Liver (tissue), 9 donors: ENCODE results near the gene SAPCD2. TPM values are rescaled to one million over a fixed set of nuclear protein-coding genes. Genes with fewer than 3 reads are reported as not detected.
A peak's percentile ranks its signal among the peaks of the same experiment; 100 is the strongest.

Experiments used
- DNase-seq: peaks from one replicate; pipeline ENCODE4 v3.0.0-alpha.2; 2017; ENCODE audit warnings: low spot score
- H3K27ac ChIP-seq, 2 donors: one replicate each; pipeline ENCODE4 v1.7.0; 2013; ENCODE audit warnings: inconsistent platforms in 2 of 2, low read length in 2 of 2, control low read depth in 1 of 2, low read depth in 1 of 2, mild to moderate bottlenecking in 1 of 2
- H3K27me3 ChIP-seq, 4 donors: one replicate each; pipeline versions ENCODE4 v1.6.1 to v1.7.0; 2013; ENCODE audit warnings: low read length in 3 of 4, inconsistent platforms in 1 of 4, mild to moderate bottlenecking in 1 of 4, moderate library complexity in 1 of 4; ENCODE audit not compliant: control insufficient read depth in 4 of 4, insufficient read depth in 4 of 4
- H3K36me3 ChIP-seq, 4 donors: one replicate each; pipeline versions ENCODE4 v1.6.1 to v1.7.0; 2013; ENCODE audit warnings: low read length in 3 of 4, mild to moderate bottlenecking in 3 of 4, low read depth in 1 of 4, moderate library complexity in 1 of 4; ENCODE audit not compliant: control insufficient read depth in 4 of 4, insufficient read depth in 3 of 4
- H3K4me1 ChIP-seq, 4 donors: one replicate each; pipeline versions ENCODE4 v1.6.1 to v1.7.0; 2013; ENCODE audit warnings: low read length in 3 of 4, mild to moderate bottlenecking in 3 of 4, moderate library complexity in 1 of 4; ENCODE audit not compliant: control insufficient read depth in 4 of 4, insufficient read depth in 4 of 4
- H3K4me3 ChIP-seq, 3 donors: one replicate each; pipeline versions ENCODE4 v1.6.1 to v1.7.0; 2013; ENCODE audit warnings: low read length in 3 of 3, control low read depth in 1 of 3, low read depth in 1 of 3, mild to moderate bottlenecking in 1 of 3
- H3K9ac ChIP-seq, 2 donors: one replicate each; pipeline ENCODE4 v1.7.0; 2013; ENCODE audit warnings: low read length in 2 of 2, mild to moderate bottlenecking in 2 of 2, moderate library complexity in 2 of 2, control low read depth in 1 of 2, low read depth in 1 of 2
- H3K9me3 ChIP-seq, 4 donors: one replicate each; pipeline versions ENCODE4 v1.6.1 to v1.7.0; 2013; ENCODE audit warnings: low read length in 3 of 4; ENCODE audit not compliant: control insufficient read depth in 4 of 4
- EGR1 ChIP-seq, 2 donors: IDR thresholded peaks; 2 replicates each; pipeline ENCODE4 v1.6.1; 2016 to 2018; ENCODE audit warnings: antibody characterized with exemption in 2 of 2, low read depth in 2 of 2
- HNF4G ChIP-seq: IDR thresholded peaks from 2 replicates; pipeline ENCODE4 v1.6.1; 2016; ENCODE audit warnings: antibody characterized with exemption
- RAD21 ChIP-seq, 2 donors: IDR thresholded peaks; 2 replicates each; pipeline ENCODE4 v1.6.1; 2016; ENCODE audit warnings: antibody characterized with exemption in 2 of 2, mild to moderate bottlenecking in 2 of 2
- YY1 ChIP-seq: IDR thresholded peaks from 2 replicates; pipeline ENCODE4 v1.6.1; 2016; ENCODE audit warnings: antibody characterized with exemption, mild to moderate bottlenecking
- WGBS: extraction: QIAGEN DNeasy Blood & Tissue Kit; methylation state at CpG from one replicate; pipeline ENCODE4 v1.1.7; 2013; 5-methylcytosine and 5-hydroxymethylcytosine counted together
- polyA plus RNA-seq, 2 donors: library from polyadenylated mRNA; stranded (reverse) in 1 of 2; unstranded in 1 of 2; fragments of 200-250 nt in 1 of 2; fragments of >200 nt in 1 of 2; fragmentation: Nextera tagmentation in 1 of 2; extraction: Ambion mirVana in 1 of 2; gene quantifications; one replicate each; pipeline versions ENCODE4 v1.2.1 to v1.2.3, GENCODE V29; 2013 to 2015
- total RNA-seq, 2 donors: library from RNA; depleted of rRNA; stranded (reverse); fragments of >200 nt; gene quantifications; one replicate each; pipeline ENCODE4 v1.2.3, GENCODE V29; 2014
- TF ChIP-seq, protein P1 (sequence below): fragments of 150-350 bp; IDR thresholded peaks from 2 replicates; pipeline ENCODE4 v1.5.1; 2017; ENCODE audit warnings: improper control_type of control experiment, low read depth, low read length; ENCODE audit not compliant: missing input control
- TF ChIP-seq, protein P2 (sequence below): IDR thresholded peaks from 2 replicates; pipeline ENCODE4 v1.6.1; 2016; ENCODE audit warnings: antibody characterized with exemption
- donor health status: healthy.
- donor health status: healthy.
- donor health status: healthy.
- donor health status: healthy.
- donor health status: healthy.

SAPCD2 gene
- total and polyA plus RNA-seq, 4 donors, result 0.06 to 1.8 (median 0.23) TPM

DNA sequence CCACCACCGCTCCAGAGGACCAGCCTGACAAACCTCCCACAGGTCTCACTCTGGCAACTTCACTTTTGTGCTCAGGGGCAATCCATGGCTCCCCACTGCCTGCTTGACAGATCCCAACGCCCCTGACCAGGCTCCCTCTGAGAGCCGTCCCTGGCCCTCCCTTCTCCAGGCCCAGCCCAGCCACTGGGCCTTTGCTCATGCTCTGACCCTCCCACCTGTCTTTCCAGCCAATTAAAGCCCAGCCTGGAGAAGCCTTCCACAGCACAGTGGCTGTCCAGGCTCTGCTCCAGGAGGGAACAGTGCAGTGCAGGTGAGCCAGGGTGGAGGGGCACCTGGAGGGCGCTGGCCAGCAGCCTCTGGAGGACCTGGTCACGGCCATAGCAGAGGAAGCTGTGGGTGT is 19.8 kb downstream of the SAPCD2 start:
- Histone ChIP-seq H3K27me3 (peaks cover 0 to 11% (median 8%) of the 10 kb centered on the region in 4 donors), H3K9me3 (no peaks in the 10 kb centered on the region), H3K36me3 (no peaks in the 10 kb centered on the region), H3K27ac (no peak overlapping the region), H3K4me3 (no peak overlapping the region), H3K9ac (no peak overlapping the region), H3K4me1 (peaks cover 13 to 43% (median 20%) of the 10 kb centered on the region in 4 donors)
- no peak for TF ChIP-seq YY1
- WGBS, result 85% methylated on average over 5 of the region's 5 CpGs
- no peak for DNase-seq

DNA sequence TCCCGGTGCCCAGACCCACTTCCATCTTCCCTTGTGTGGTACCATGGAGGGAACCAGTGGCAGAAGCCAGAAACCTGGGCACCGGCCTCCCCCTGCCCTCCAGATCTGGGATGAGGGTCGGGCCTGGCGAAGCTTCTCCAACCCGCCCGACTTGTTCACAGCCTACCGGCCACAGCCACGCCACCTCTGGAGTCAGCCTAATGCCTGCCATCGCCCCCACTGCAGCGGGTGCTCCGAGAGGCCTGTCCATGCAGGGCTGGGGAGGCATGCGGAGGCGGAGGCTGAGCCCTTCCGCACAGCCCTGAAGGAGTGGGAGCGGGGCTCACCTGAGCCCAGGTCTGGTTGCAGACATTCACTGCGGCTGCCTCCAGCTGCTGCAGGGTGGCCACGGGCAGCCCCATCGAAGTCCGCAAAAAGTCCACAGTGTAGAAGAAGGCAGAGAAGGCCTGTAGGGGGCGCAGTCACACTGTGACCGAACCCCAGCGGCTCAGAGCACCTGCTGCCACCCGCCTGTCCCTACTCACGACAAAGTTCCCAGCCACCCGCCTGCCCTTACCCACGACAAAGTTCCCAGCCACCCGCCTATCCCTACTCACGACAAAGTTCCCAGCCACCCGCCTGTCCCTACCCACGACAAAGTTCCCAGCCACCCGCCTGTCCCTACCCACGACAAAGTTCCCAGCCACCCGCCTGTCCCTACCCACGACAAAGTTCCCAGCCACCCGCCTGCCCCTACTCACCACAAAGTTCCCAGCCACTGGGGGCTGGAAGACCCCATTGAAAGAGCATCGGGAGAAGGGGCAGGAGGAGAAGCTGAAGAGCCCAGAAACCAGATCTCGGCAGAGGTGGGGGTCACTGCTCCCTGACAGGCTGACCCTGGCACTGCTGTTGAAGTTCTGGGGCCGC is 20.6 kb downstream of the SAPCD2 start:
- H3K27me3 ChIP-seq, result peaks cover 6 to 14% (median 8%) of the 10 kb centered on the region in 4 donors
- peak; percentile 68 for DNase-seq
- H3K27ac ChIP-seq, result no peak overlapping the region
- H3K9ac ChIP-seq, result no peak overlapping the region
- no peaks in the 10 kb centered on the region for H3K9me3 ChIP-seq
- TF ChIP-seq RAD21 (IDR thresholded peaks at IDR 0.05) (peak; percentile 52 to 76), EGR1 (IDR thresholded peaks at IDR 0.05; ENCODE audit: low read depth in 2 of 2) (no peak)
- TF ChIP-seq, protein P1, sequence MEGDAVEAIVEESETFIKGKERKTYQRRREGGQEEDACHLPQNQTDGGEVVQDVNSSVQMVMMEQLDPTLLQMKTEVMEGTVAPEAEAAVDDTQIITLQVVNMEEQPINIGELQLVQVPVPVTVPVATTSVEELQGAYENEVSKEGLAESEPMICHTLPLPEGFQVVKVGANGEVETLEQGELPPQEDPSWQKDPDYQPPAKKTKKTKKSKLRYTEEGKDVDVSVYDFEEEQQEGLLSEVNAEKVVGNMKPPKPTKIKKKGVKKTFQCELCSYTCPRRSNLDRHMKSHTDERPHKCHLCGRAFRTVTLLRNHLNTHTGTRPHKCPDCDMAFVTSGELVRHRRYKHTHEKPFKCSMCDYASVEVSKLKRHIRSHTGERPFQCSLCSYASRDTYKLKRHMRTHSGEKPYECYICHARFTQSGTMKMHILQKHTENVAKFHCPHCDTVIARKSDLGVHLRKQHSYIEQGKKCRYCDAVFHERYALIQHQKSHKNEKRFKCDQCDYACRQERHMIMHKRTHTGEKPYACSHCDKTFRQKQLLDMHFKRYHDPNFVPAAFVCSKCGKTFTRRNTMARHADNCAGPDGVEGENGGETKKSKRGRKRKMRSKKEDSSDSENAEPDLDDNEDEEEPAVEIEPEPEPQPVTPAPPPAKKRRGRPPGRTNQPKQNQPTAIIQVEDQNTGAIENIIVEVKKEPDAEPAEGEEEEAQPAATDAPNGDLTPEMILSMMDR, result peak; percentile 56
- H3K4me3 ChIP-seq, result no peak overlapping the region
- H3K36me3 ChIP-seq, result no peaks in the 10 kb centered on the region
- WGBS, result 48% methylated on average over 38 of the region's 38 CpGs
- H3K4me1 ChIP-seq, result peaks cover 6 to 39% (median 13%) of the 10 kb centered on the region in 4 donors

DNA sequence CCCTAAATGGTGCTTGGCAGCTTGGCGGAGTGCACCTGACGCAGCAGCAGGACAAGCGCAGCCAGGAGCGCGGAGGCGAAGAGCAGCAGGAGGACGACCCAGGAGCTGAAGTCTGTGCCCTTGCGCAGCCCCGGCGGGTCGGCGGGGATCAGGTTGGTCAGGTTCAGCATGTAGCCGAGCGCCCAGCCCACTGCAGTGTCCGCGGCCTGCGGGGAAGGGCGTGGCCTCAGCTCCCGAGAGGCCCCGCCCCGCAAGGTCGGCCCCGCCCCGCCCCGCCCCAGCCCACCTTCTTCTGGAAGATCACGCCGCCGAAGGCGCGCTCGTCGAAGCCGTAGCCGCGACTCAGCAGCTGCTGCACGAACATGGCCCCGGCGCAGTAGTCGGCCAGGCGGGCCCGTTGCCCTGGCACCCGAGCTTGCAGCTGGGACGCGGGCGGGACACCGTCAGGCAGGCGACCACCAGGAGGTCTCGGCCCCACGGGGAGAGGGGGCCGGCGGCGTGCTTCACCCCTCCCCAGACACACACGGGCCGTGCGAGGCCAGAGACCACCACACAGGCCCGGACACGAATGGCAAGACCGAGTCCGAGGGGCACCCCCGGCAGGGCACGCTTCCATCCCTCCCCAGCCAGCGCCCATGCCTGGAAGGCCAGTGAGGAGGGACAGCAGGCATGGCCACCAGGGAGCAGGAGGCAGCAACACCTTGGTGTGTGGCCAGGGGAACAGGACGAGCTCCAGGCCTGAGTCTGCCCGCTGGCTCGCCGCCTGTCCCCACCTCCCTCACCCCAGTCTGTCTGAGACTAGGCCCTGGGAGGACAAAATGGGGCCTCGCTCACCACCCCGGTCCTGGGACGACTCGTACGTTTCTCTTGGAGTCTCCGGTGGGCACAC is 21.5 kb downstream of the SAPCD2 start:
- DNase-seq, result no peak
- H3K9me3 ChIP-seq, result no peaks in the 10 kb centered on the region
- H3K27me3 ChIP-seq, result peaks cover 6 to 14% (median 8%) of the 10 kb centered on the region in 4 donors
- H3K4me1 ChIP-seq, result peaks cover 0 to 40% (median 9%) of the 10 kb centered on the region in 4 donors
- H3K27ac ChIP-seq, result no peak overlapping the region
- TF ChIP-seq HNF4G (no peak), RAD21 (IDR thresholded peaks at IDR 0.05) (no peak)
- TF ChIP-seq, protein P2, sequence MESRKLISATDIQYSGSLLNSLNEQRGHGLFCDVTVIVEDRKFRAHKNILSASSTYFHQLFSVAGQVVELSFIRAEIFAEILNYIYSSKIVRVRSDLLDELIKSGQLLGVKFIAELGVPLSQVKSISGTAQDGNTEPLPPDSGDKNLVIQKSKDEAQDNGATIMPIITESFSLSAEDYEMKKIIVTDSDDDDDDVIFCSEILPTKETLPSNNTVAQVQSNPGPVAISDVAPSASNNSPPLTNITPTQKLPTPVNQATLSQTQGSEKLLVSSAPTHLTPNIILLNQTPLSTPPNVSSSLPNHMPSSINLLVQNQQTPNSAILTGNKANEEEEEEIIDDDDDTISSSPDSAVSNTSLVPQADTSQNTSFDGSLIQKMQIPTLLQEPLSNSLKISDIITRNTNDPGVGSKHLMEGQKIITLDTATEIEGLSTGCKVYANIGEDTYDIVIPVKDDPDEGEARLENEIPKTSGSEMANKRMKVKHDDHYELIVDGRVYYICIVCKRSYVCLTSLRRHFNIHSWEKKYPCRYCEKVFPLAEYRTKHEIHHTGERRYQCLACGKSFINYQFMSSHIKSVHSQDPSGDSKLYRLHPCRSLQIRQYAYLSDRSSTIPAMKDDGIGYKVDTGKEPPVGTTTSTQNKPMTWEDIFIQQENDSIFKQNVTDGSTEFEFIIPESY, result no peak
- no peak overlapping the region for H3K9ac ChIP-seq
- no peak overlapping the region for H3K4me3 ChIP-seq
- no peaks in the 10 kb centered on the region for H3K36me3 ChIP-seq
- WGBS, result 33% methylated on average over 72 of the region's 72 CpGs
